ENCODE data around the gene POU2AF1.

- TF ChIP-seq CTCF (IDR thresholded peaks at IDR 0.05) (no peak), POLR2A (IDR thresholded peaks at IDR 0.05) (no peak)
These were observed 68.4 kb downstream of the POU2AF1 start for GRCh38 chr11:111310723-111311122.
